WTC11 (cell line): ENCODE data around the gene ALDOC.

ENCODE experiments used
- TF ChIP-seq, protein P1 (sequence below): fragments of 200-600 bp; IDR thresholded peaks from 2 replicates; pipeline ENCODE4 v1.8.0; 2022; ENCODE audit warnings: antibody characterized with exemption
- TF ChIP-seq, protein P2 (sequence below): sonication (generic); formaldehyde crosslinking; IDR thresholded peaks from 2 replicates; pipeline ENCODE4 v1.8.0; 2022; ENCODE audit warnings: mild to moderate bottlenecking, missing genetic modification reagents

DNA sequence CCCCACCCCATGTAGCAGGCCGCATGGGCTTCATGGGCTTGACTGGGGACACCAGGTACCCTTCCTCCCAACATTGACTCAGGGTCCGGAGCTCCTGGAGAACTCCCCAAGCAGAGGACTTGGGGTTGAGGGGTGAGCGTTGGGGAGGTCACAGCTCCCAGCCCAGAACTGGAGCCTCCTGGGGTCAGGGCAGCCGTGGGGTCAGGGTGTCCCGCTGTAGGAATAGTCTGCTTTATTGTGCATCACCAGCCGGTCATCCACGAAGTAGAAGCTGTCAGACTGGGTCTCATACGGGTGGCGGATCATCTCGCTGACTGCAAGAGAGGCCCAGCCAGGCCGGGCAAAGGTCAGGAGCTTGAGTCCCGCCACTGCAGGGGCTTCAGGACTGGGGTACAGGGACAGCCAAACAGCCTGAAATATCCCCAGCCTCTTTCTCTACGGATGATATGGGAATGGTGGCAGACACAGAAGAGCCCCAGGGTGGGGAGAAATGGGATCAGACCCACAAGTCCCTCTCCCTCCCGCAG is 29.5 kb downstream of the ALDOC start:
- TF ChIP-seq, protein P1, sequence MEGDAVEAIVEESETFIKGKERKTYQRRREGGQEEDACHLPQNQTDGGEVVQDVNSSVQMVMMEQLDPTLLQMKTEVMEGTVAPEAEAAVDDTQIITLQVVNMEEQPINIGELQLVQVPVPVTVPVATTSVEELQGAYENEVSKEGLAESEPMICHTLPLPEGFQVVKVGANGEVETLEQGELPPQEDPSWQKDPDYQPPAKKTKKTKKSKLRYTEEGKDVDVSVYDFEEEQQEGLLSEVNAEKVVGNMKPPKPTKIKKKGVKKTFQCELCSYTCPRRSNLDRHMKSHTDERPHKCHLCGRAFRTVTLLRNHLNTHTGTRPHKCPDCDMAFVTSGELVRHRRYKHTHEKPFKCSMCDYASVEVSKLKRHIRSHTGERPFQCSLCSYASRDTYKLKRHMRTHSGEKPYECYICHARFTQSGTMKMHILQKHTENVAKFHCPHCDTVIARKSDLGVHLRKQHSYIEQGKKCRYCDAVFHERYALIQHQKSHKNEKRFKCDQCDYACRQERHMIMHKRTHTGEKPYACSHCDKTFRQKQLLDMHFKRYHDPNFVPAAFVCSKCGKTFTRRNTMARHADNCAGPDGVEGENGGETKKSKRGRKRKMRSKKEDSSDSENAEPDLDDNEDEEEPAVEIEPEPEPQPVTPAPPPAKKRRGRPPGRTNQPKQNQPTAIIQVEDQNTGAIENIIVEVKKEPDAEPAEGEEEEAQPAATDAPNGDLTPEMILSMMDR: no peak
- TF ChIP-seq, protein P2, sequence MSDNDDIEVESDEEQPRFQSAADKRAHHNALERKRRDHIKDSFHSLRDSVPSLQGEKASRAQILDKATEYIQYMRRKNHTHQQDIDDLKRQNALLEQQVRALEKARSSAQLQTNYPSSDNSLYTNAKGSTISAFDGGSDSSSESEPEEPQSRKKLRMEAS (CRISPR knock-in tag): no peak
